Loucy (cell line): ENCODE measurements around the gene PPP2R2B.

ENCODE experiments used
- H2AFZ ChIP-seq: fragments of 200-600 bp; sonication (generic); 2 replicates; pipeline ENCODE4 v1.6.0; 2016; ENCODE audit warnings: antibody characterized with exemption, mild to moderate bottlenecking, low read length, moderate library complexity
- H3F3A ChIP-seq: fragments of 200-600 bp; 2 replicates; pipeline ENCODE4 v1.6.0; 2016; ENCODE audit warnings: antibody characterized with exemption, low read depth, mild to moderate bottlenecking
- H3K27me3 ChIP-seq: fragments of 200-600 bp; sonication (generic); 2 replicates; pipeline ENCODE4 v1.6.1; 2014; ENCODE audit warnings: low read length, mild to moderate bottlenecking; ENCODE audit not compliant: insufficient read depth, poor library complexity, severe bottlenecking
- H3K36me3 ChIP-seq: fragments of 200-600 bp; sonication (generic); 2 replicates; pipeline ENCODE4 v1.6.1; 2016; ENCODE audit warnings: low read length; ENCODE audit not compliant: insufficient read depth
- H3K4me1 ChIP-seq: fragments of 200-600 bp; sonication (generic); 2 replicates; pipeline ENCODE4 v1.5.1; 2014; ENCODE audit warnings: low read length, mild to moderate bottlenecking; ENCODE audit not compliant: insufficient read depth, poor library complexity, severe bottlenecking
- H3K4me2 ChIP-seq: fragments of 200-600 bp; sonication (generic); 2 replicates; pipeline ENCODE4 v1.6.0; 2014; ENCODE audit warnings: antibody characterized with exemption, low read length, low read depth, mild to moderate bottlenecking; ENCODE audit not compliant: poor library complexity, severe bottlenecking
- H3K4me3 ChIP-seq: fragments of 200-600 bp; sonication (generic); 2 replicates; pipeline ENCODE4 v1.5.1; 2014; ENCODE audit warnings: low read length, mild to moderate bottlenecking, mixed read lengths; ENCODE audit not compliant: poor library complexity, severe bottlenecking
- H3K79me2 ChIP-seq: fragments of 200-600 bp; sonication (generic); 2 replicates; pipeline ENCODE4 v1.6.1; 2014; ENCODE audit warnings: low read length; ENCODE audit not compliant: insufficient read depth
- H3K9ac ChIP-seq: fragments of 200-600 bp; sonication (generic); 2 replicates; pipeline ENCODE4 v1.6.0; 2014; ENCODE audit warnings: mild to moderate bottlenecking, low read depth, low read length, moderate library complexity; ENCODE audit not compliant: poor library complexity, severe bottlenecking
- H3K9me2 ChIP-seq: fragments of 200-600 bp; sonication (generic); replicated peaks from 2 replicates; pipeline ENCODE4 v1.6.1; 2016; ENCODE audit warnings: low read depth, low read length, mixed read lengths
- H3K9me3 ChIP-seq: fragments of 200-600 bp; sonication (generic); 2 replicates; pipeline ENCODE4 v1.6.1; 2014; ENCODE audit warnings: mild to moderate bottlenecking, antibody characterized with exemption, low read length, low read depth; ENCODE audit not compliant: insufficient read depth
- H4K20me1 ChIP-seq: fragments of 200-600 bp; sonication (generic); 2 replicates; pipeline ENCODE4 v1.6.0; 2014; ENCODE audit warnings: antibody characterized with exemption, low read length, mild to moderate bottlenecking; ENCODE audit not compliant: insufficient read depth, poor library complexity, severe bottlenecking
- CTCF ChIP-seq: fragments of 200-600 bp; sonication (generic); conservative IDR thresholded peaks from 2 replicates; pipeline ENCODE4 v1.5.1; 2014; ENCODE audit warnings: mild to moderate bottlenecking, antibody characterized with exemption, low read length
- EZH2phosphoT487 ChIP-seq: fragments of 200-600 bp; IDR thresholded peaks from 2 replicates; pipeline ENCODE4 v1.6.1; 2018; ENCODE audit warnings: antibody characterized with exemption, mild to moderate bottlenecking, moderate library complexity, borderline replicate concordance

The PPP2R2B gene

GRCh38 chr5:146672866-146673265, 205.7 kb downstream of the PPP2R2B start:
- Histone ChIP-seq H4K20me1 (no peaks in the 10 kb centered on the region), H3K27me3 (no peaks in the 10 kb centered on the region), H3K36me3 (no peaks in the 10 kb centered on the region), H3K4me2 (no peak overlapping the region), H2AFZ (no peak overlapping the region), H3K4me1 (no peaks in the 10 kb centered on the region), H3K9ac (no peak overlapping the region), H3K79me2 (no peaks in the 10 kb centered on the region), H3K9me3 (no peaks in the 10 kb centered on the region), H3F3A (no peaks in the 10 kb centered on the region), H3K9me2 (no peaks in the 10 kb centered on the region), H3K4me3 (no peak overlapping the region)
- no peak for TF ChIP-seq CTCF
- TF ChIP-seq EZH2phosphoT487 = no peak

- Histone ChIP-seq H3K9ac (no peak overlapping the region), H3F3A (no peaks in the 10 kb centered on the region), H3K36me3 (no peaks in the 10 kb centered on the region), H3K9me3 (no peaks in the 10 kb centered on the region), H3K4me3 (no peak overlapping the region), H3K4me1 (no peaks in the 10 kb centered on the region), H3K79me2 (no peaks in the 10 kb centered on the region), H4K20me1 (no peaks in the 10 kb centered on the region), H2AFZ (no peak overlapping the region), H3K27me3 (no peaks in the 10 kb centered on the region), H3K9me2 (no peaks in the 10 kb centered on the region), H3K4me2 (no peak overlapping the region)
- TF ChIP-seq EZH2phosphoT487 (no peak), CTCF (no peak)
These were observed 206.8 kb downstream of the PPP2R2B start for GRCh38 chr5:146671561-146672295.

- Histone ChIP-seq H3F3A (no peaks in the 10 kb centered on the region), H3K9ac (no peak overlapping the region), H3K4me1 (no peaks in the 10 kb centered on the region), H3K4me2 (no peak overlapping the region), H3K9me3 (no peaks in the 10 kb centered on the region), H3K9me2 (no peaks in the 10 kb centered on the region), H3K27me3 (no peaks in the 10 kb centered on the region), H3K79me2 (no peaks in the 10 kb centered on the region), H3K4me3 (no peak overlapping the region), H3K36me3 (no peaks in the 10 kb centered on the region), H2AFZ (no peak overlapping the region), H4K20me1 (no peaks in the 10 kb centered on the region)
- no peak for TF ChIP-seq EZH2phosphoT487
- TF ChIP-seq CTCF = no peak
These were observed 208.9 kb downstream of the PPP2R2B start for GRCh38 chr5:146669656-146670055.
